Erythroblast (primary cell): ENCODE data around the gene PNO1.

Experiments
- GATA1 ChIP-seq: IDR thresholded peaks from 2 replicates; pipeline ENCODE4 v1.6.1; 2011; ENCODE audit warnings: low read depth, mild to moderate bottlenecking, control low read depth, low read length, moderate library complexity
- POLR2A ChIP-seq: IDR thresholded peaks from 2 replicates; pipeline ENCODE4 v1.6.1; 2011; ENCODE audit warnings: mild to moderate bottlenecking, low read length

GRCh38 chr2:68196120-68196716 is 38.5 kb downstream of the PNO1 start:
- TF ChIP-seq POLR2A (no peak), GATA1 (no peak)
